Astrocyte of the spinal cord (primary cell): ENCODE data around the gene ELOVL5.

Experiments
- DNase-seq: peaks from one replicate; pipeline ENCODE4 v3.0.0; 2011; ENCODE audit warnings: low read depth, low spot score
- H3K4me3 ChIP-seq: 2 replicates; pipeline ENCODE4 v1.5.1; 2011; ENCODE audit warnings: low read depth, mild to moderate bottlenecking, low read length, moderate library complexity
- in situ Hi-C: cut with HindIII; loops from 2 replicates; pipeline ENCODE4 v1.10.0; 2017; ENCODE audit warnings: low sequenced_read_pairs
- TF ChIP-seq, protein P1 (sequence below): IDR thresholded peaks from 2 replicates; pipeline ENCODE4 v1.5.1; 2012; ENCODE audit warnings: low read depth, mild to moderate bottlenecking, low read length, inconsistent platforms

The ELOVL5 gene

DNA sequence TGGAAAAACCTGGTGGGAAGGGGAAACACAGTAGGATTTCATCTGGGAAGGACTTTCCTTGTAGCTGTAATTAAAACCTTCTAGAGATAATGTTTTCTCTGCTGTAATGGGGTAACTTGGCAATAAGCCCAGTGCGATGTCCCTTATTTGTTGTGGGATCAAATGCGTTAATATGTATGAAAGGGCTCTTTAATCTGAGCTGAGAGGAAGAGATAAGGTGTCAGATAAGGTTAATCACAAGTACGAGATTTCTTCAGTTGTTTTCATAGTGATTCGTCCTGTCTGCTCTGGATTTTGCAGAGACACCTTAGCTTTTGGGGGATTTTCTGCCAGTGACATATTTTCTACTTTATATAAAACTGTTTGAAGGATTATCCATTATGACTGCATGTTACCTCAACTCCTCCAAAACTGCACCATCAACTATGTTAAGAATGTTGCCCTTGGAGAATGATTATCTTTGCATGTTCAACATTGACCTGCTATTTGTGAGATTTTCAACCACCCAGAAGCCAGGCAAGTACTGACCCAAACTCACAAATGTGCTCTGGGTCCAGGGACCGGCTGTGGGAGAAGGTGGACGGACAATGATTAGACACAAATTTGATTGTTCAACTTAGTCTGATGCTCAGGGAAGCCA lies 21.2 kb upstream of the ELOVL5 start:
- in situ Hi-C loops = no loop called here
- TF ChIP-seq, protein P1, sequence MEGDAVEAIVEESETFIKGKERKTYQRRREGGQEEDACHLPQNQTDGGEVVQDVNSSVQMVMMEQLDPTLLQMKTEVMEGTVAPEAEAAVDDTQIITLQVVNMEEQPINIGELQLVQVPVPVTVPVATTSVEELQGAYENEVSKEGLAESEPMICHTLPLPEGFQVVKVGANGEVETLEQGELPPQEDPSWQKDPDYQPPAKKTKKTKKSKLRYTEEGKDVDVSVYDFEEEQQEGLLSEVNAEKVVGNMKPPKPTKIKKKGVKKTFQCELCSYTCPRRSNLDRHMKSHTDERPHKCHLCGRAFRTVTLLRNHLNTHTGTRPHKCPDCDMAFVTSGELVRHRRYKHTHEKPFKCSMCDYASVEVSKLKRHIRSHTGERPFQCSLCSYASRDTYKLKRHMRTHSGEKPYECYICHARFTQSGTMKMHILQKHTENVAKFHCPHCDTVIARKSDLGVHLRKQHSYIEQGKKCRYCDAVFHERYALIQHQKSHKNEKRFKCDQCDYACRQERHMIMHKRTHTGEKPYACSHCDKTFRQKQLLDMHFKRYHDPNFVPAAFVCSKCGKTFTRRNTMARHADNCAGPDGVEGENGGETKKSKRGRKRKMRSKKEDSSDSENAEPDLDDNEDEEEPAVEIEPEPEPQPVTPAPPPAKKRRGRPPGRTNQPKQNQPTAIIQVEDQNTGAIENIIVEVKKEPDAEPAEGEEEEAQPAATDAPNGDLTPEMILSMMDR = no peak
- no peak overlapping the region for H3K4me3 ChIP-seq
- no peak for DNase-seq

DNA sequence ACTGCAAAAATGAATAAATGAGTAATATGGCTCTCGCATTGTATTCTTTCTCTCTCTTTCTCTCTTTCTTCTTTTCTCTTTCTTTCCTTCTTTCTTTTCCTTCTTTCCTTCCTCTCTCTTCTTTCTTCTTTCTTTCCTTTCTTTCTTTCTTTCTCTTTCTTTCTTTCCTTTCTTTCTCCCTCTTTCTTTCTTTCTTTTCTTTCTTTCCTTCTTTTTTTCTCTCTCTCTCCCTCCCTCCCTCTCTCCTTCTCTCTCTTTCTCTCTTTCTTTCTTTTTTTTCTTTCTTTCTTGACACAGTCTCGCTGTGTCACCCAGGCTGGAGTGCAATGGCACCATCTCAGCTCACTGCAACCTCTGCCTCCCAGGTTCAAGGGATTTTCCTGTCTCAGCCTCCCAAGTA lies 20.3 kb upstream of the ELOVL5 start:
- TF ChIP-seq, protein P1 = no peak
- in situ Hi-C loops = no loop called here
- H3K4me3 ChIP-seq = no peak overlapping the region
- DNase-seq = no peak

DNA sequence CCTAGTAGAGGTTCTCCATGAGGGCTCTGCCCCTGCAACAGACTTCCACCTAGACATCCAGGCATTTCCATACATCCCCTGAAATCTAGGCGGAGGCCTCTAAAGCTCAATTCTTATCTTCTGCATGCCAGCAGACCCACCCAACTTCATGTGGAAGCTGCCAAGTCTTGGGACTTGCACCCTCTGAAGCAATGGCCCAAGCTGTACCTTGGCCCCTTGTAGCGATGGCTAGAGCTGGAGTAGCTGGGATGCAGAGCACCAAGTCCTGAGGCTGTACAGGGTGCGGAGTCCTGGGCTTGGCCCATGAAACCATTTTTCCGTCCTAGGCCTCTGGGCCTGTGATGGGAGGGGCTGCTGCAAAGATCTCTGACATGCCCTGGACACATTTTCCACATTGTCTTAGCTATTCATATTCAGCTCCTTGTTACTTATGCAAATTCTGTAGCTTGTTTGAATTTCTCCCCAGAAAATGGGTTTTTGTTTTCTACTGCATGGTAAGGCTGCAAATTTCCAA lies 17.4 kb upstream of the ELOVL5 start:
- DNase-seq = no peak
- H3K4me3 ChIP-seq = no peak overlapping the region
- in situ Hi-C loops = no loop called here
- TF ChIP-seq, protein P1 = no peak

DNA sequence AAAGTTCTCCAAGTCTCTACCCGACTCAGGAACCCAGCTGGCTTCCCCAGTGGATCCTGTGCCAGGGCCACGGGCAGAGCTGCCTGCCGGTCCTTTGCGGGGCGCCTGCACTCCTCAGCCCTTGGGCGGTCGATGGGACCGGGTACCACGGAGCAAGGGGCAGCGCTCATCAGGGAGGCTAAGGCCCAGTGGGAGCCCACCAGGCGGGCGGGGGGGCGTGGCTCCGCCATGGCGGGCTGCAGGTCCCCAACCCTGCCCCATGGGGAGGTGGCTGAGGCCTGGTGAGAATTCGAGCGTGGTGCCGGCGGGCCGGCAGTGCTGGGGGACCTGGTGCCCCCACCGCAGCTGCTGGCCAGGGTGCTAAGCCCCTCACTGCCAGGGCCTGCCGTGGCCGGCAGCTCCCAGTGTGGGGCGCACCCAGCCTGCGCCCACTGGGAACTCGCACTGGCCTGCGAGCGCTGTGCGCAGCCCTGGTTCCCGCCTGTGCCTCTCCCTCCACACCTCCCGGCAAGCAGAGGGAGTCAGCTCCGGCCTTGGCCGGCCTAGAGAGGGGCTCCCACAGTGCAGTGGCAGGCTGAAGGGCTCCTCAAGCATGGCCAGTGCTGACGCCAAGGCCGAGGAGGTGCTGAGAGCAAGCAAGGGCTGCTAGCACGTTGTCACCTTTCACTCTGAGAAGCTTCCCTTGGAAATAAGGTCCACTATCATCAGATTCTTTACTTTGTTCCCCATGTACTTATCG lies 14.8 kb upstream of the ELOVL5 start:
- in situ Hi-C loops = no loop called here
- no peak overlapping the region for H3K4me3 ChIP-seq
- TF ChIP-seq, protein P1 = no peak
- DNase-seq = no peak

DNA sequence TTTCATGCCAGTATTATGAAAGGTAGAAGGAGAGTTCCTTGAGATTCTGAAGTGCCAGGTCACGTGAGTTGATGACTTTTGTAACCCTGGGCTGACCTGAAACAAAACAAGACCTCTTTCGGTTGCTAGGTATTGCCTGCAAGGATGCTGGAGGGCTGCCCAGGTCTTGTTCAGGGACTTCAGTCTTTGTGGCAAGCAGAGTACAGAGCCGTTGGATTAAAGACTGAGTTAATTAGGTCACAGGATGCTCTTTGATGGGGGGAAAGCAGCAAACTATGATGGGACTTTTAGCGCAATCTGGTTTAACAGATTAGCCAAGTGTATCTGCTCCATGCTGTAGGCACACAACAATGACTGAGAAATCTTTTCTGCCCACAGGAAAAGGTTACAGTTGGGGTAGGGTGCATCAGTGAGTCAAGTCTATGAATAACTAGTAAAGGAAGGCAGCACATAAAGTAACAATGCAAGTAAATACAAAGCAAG lies 12.8 kb upstream of the ELOVL5 start:
- TF ChIP-seq, protein P1 = no peak
- in situ Hi-C loops = no loop called here

DNA sequence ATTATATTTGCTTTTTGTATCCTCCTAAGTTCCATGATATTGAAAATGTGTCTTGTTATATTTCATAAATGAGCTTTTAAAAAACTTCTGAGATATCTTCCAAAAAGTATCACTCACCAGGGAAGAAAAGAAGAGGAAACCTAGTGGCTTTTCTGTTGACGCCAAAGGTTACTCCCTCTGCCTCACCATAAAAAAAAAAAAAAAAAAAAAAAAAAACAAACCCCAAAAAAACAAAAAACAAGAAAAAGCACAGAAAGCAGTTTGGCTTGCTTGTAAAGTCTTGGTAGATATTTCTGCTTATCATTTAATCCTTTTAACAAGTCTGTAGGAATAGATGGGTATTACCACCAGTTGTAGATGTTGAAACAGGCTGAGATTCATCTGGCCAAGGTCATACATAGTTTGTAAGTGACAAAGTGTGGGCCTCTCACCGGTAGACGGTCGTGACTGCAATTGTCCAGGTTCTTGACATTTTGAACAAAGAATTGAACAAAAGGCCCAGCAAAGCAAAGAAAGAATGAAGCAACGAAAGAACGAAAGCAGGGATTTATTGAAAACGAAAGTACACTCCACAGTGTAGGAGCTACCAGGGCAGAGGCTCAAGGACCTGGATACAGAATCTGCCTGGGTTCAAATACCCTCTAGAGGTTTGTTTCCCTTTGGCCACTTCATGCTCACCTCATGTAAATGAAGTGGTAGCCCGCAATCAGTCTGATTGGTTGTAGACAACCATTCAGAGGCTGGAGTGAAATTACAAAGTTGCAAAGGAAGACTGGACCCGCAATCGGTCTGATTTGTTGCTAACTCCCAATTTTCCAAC lies 11.6 kb upstream of the ELOVL5 start:
- in situ Hi-C loops = no loop called here
- no peak overlapping the region for H3K4me3 ChIP-seq
- peak; percentile 58 for DNase-seq

More for the DNA sequence above, 12.8 kb upstream of the ELOVL5 start:
- peak; percentile 25 for DNase-seq
- no peak overlapping the region for H3K4me3 ChIP-seq

More for the DNA sequence above, 11.6 kb upstream of the ELOVL5 start:
- TF ChIP-seq, protein P1 = no peak
